ENCODE results near the gene COL6A5.
"Not testable (repeated sequence)": the region's sequence is repeated elsewhere in the genome, so short reads cannot be mapped to it uniquely, and the experiment has no call there.

COL6A5 gene

GRCh38 chr3:130323503-130323902, 22.0 kb upstream of the COL6A5 start:
- TF ChIP-seq CTCF (IDR thresholded peaks at IDR 0.05; ENCODE audit: low read depth, low read length), result no peak
- no peak overlapping the region for H3K4me3 ChIP-seq (ENCODE audit: low read depth, low read length)
- DNase-seq (ENCODE audit: low read depth, low spot score), result no peak
- in situ Hi-C loops (cut with HindIII; ENCODE audit: low sequenced_read_pairs), result no loop called here

- TF ChIP-seq CTCF (IDR thresholded peaks at IDR 0.05; ENCODE audit: low read depth, low read length), result no peak
These were observed 4.7 kb upstream of the COL6A5 start for GRCh38 chr3:130340766-130341165.

GRCh38 chr3:130341388-130341787, 4.1 kb upstream of the COL6A5 start:
- DNase-seq (ENCODE audit: low read depth, low spot score), result peak; percentile 31
- TF ChIP-seq CTCF (IDR thresholded peaks at IDR 0.05; ENCODE audit: low read depth, low read length), result no peak

More at GRCh38 chr3:130340766-130341165, 4.7 kb upstream of the COL6A5 start:
- no peak overlapping the region for H3K4me3 ChIP-seq (ENCODE audit: low read depth, low read length)
- in situ Hi-C loops (cut with HindIII; ENCODE audit: low sequenced_read_pairs), result no loop called here
- DNase-seq (ENCODE audit: low read depth, low spot score), result no peak

GRCh38 chr3:130341882-130342281, 3.6 kb upstream of the COL6A5 start:
- TF ChIP-seq CTCF (IDR thresholded peaks at IDR 0.05; ENCODE audit: low read depth, low read length), result no peak
- no peak for DNase-seq (ENCODE audit: low read depth, low spot score)
- H3K4me3 ChIP-seq (ENCODE audit: low read depth, low read length), result no peak overlapping the region
- in situ Hi-C loops (cut with HindIII; ENCODE audit: low sequenced_read_pairs), result no loop called here

More at GRCh38 chr3:130341388-130341787, 4.1 kb upstream of the COL6A5 start:
- in situ Hi-C loops (cut with HindIII; ENCODE audit: low sequenced_read_pairs), result no loop called here
- no peak overlapping the region for H3K4me3 ChIP-seq (ENCODE audit: low read depth, low read length)

GRCh38 chr3:130342821-130343661, 2.4 kb upstream of the COL6A5 start:
- no peak for TF ChIP-seq CTCF (IDR thresholded peaks at IDR 0.05; ENCODE audit: low read depth, low read length)
- in situ Hi-C loops (cut with HindIII; ENCODE audit: low sequenced_read_pairs), result no loop called here
- no peak for DNase-seq (ENCODE audit: low read depth, low spot score)
- H3K4me3 ChIP-seq (ENCODE audit: low read depth, low read length), result no peak overlapping the region

GRCh38 chr3:130348258-130348657, 2.8 kb downstream of the COL6A5 start:
- in situ Hi-C loops (cut with HindIII; ENCODE audit: low sequenced_read_pairs); H3K4me3 ChIP-seq (ENCODE audit: low read depth, low read length): not testable (repeated sequence)

GRCh38 chr3:130354430-130354829, 9.0 kb downstream of the COL6A5 start:
- no peak for DNase-seq (ENCODE audit: low read depth, low spot score)
- no peak for TF ChIP-seq CTCF (IDR thresholded peaks at IDR 0.05; ENCODE audit: low read depth, low read length)
- in situ Hi-C loops (cut with HindIII; ENCODE audit: low sequenced_read_pairs), result no loop called here
- no peak overlapping the region for H3K4me3 ChIP-seq (ENCODE audit: low read depth, low read length)

More at GRCh38 chr3:130348258-130348657, 2.8 kb downstream of the COL6A5 start:
- not testable (repeated sequence) for DNase-seq (ENCODE audit: low read depth, low spot score)

Data from astrocyte of the spinal cord (primary cell).